Anterior cingulate cortex (tissue), 58 donors: ENCODE data around the gene TPM3.
"Not testable (repeated sequence)": the region's sequence is repeated elsewhere in the genome, so short reads cannot be mapped to it uniquely, and the experiment has no call there.

Experiments
- DNase-seq, 58 donors: peaks; one replicate each; lab custom pipeline; 2025; lab: John Stamatoyannopoulos, UW

Gene TPM3

GRCh38 chr1:154207262-154207661 lies 15.4 kb upstream of the TPM3 start:
- peak in 6 of 58 donors; percentile 1 to 24 (median 17) for DNase-seq

- no peak for DNase-seq
These were observed 14.3 kb upstream of the TPM3 start, which contains the start of gene CFAP141 for GRCh38 chr1:154206196-154206595. CFAP141 (minus strand) TSS chr1:154206333; CDS start chr1:154206307, 26 bp downstream.

GRCh38 chr1:154205778-154206177 lies 13.9 kb upstream of the TPM3 start:
- DNase-seq = not testable (repeated sequence)

DNA sequence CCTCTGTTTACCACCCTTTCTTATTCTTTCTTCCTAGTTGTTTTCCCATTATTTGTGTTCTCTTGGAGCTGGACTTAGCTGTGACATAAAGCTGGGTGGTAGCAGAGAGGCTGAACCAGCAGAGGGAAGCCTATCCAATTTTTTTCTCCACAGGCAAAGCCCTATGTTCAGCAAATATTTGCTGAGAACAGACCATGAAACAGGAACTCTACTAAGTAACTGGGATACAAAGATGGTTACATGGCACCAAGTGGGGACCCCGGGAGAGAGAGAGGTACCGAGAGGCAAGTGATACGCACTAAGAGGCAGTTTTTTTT lies 7.6 kb upstream of the TPM3 start:
- no peak for DNase-seq

GRCh38 chr1:154198756-154199562 lies 7.1 kb upstream of the TPM3 start:
- DNase-seq = peak in 7 of 58 donors; percentile 6 to 64 (median 31)

DNA sequence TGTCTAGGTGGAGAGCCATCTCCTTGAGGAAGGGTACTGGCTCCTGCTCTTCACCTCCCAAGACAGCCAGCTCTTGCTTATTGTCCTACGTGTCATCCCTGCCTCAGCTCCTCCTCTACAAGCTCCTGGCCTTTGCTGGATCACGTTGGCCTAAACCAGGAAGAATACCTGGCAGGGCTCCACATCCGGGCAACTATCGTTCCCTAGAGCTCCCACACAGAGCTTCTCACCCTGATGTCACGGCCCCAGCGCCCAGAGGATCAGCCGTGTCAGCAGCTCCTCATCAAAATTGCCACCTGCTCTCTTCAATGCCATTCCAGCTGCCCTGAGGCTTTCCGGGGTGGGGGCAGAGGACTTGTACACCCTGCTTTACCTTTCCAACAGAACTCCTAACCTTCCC lies 1.9 kb upstream of the TPM3 start:
- DNase-seq = no peak

DNA sequence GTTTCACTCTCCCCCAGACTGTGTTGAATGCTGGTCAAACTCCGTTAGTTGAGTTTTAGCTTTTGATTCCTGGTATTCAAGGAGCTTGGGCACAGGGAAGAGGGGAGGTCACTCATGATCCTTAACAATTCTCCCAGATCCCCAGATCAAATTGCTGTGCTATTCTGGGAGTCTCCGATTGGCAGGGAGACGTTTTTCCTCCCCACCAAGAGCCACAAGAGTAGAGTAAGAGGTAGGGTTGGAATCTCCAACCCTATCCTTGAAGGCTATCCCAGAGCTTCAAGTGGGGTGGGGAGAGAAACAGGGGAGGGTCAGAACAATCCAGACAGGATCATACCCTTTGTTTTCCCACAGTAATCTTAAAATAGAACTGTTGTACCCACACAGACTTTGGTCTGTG lies 576 bp upstream of the TPM3 start:
- DNase-seq = no peak

GRCh38 chr1:154190550-154190949 lies 1.4 kb downstream of the TPM3 start:
- no peak for DNase-seq

GRCh38 chr1:154186852-154187501 lies 4.9 kb downstream of the TPM3 start:
- no peak for DNase-seq

- DNase-seq = peak in 5 of 58 donors; percentile 3 to 18 (median 8)
These were observed 5.7 kb downstream of the TPM3 start for GRCh38 chr1:154186177-154186576.

- DNase-seq = peak; percentile 53 to 96 (median 90)
These were observed 8.6 kb downstream of the TPM3 start for GRCh38 chr1:154183046-154183915.

DNA sequence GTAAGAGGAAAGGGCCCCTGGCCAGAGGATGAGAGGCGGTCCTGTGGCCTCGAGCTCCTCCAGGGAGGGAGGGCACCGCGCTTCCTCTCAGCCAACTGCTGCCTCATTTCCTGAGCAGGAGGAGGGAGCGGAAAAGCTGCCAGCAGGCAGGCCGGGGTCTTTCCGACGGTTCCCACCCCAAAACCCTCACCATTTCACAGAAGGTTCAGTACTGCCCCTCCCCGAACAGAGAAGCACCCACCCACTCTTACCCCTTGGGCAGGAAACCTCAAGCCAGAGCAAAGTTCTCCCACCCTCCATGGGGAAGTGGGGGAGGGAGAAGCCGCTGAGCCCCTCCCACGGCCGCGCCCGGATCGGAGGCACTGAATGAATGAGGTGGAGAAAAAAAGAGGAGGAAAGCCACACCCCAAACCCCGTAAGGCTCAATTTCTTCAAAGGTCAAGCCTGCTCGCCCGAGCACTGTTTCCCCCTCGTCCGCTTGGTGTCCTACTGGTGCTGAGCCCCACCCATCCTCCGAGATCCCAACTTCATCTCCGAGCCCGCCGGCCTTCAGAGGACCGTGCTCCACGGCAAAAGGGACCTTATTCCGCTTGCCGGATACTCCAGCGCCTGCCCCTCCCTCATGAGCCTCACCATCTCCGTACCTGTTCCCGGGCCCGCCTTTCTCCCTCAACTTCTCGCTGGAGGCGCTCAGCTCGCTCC lies 9.4 kb downstream of the TPM3 start:
- peak in 49 of 58 donors; percentile 9 to 68 (median 47) for DNase-seq

GRCh38 chr1:154181944-154182343 lies 10.0 kb downstream of the TPM3 start:
- no peak for DNase-seq

GRCh38 chr1:154179946-154180687 lies 11.8 kb downstream of the TPM3 start:
- no peak for DNase-seq

GRCh38 chr1:154178911-154179811 lies 12.7 kb downstream of the TPM3 start:
- no peak for DNase-seq

- peak in 26 of 58 donors; percentile 3 to 63 (median 29) for DNase-seq
These were observed 13.9 kb downstream of the TPM3 start for GRCh38 chr1:154178013-154178412.

GRCh38 chr1:154176337-154176736 lies 15.6 kb downstream of the TPM3 start:
- peak in 4 of 58 donors; percentile 10 to 70 (median 38) for DNase-seq

GRCh38 chr1:154174654-154175053 lies 17.2 kb downstream of the TPM3 start:
- no peak for DNase-seq
